ENCODE measurements around the gene PRELP.

The PRELP gene

DNA sequence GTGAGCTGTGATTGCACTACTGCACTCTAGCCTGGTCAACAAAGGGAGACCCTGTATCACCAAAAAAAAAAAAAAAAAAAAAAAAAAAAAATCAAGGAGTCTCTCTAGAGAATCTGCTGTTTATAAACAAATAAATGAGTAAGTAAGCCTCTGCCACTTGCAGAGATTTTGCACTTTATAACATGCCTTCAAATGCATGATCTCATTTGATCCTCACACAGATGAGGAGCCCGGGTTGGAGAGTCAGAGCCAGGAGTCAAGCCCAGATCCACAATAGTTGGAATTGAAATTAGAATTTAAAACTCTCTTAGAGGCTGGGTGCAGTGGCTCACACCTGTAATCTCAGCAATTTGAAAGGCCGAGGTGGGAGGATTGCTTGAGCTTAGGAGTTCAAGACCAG, 4.0 kb downstream of the PRELP start:
- DNase-seq = no peak

DNA sequence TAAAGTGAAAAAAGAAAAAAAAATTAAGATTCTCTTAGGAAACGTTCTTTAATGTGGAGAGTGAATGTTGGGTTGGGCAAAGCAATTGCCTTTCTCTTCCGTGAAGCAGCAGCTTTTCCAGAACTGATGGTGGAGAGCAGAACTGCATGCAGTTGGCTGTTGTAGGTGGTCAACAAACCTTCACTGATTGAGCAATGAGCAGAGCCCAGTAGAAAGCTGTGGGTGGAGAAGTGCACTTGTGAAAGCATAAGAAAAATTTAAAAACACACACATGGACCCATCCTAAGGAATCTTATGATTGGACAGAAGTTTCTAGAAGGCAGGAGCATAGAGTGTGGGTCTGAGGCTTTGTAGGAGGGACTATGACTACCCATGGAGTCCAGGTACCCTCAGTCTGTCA, 4.5 kb downstream of the PRELP start:
- no peak for DNase-seq

DNA sequence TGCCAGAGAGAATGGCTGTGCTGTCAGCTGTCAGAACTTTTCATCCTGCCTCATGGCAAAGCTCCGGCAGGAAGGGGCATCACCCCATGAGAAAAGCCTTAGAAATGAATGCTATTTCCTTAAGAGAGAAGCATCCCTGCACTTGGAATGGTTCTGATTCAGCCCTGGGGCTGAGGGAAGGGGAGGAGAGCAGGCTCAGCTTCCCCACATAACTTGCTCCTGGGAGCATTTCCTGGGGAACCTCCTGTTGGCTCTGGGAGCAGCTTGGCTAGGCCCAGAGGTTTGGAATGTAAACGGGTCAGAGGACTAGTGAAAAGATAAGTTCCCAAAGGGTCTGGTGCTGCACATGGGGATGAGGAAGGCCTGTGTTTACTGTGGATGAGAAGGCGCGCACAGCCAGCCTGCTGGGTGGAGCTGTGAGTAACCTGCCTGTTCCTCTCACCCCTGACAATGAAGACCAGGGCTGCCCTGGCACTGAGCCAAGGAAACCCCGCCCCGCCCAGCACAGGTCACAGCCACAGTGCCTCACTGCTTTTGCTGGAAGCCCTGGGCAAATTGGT, 5.0 kb downstream of the PRELP start:
- DNase-seq = peak; percentile 69

DNA sequence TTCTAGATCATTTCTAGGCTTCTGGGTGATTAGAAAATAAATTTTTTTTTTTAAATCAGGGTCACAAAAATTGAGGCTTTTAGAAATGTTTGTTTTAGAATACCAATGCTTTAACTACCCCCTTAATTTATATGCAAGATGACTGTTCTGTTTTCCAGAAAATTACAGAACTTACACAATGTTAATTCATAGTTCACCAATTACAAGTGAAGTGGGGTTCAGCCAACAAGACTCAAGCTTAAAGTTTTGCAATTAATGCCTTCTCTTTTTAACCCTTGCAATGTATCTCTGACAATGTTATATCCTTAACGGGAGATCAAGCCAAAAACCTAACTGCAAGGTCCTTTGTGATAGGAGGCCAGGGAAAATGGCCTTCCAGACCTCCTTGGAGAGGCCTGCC, 5.6 kb downstream of the PRELP start:
- DNase-seq = no peak

DNA sequence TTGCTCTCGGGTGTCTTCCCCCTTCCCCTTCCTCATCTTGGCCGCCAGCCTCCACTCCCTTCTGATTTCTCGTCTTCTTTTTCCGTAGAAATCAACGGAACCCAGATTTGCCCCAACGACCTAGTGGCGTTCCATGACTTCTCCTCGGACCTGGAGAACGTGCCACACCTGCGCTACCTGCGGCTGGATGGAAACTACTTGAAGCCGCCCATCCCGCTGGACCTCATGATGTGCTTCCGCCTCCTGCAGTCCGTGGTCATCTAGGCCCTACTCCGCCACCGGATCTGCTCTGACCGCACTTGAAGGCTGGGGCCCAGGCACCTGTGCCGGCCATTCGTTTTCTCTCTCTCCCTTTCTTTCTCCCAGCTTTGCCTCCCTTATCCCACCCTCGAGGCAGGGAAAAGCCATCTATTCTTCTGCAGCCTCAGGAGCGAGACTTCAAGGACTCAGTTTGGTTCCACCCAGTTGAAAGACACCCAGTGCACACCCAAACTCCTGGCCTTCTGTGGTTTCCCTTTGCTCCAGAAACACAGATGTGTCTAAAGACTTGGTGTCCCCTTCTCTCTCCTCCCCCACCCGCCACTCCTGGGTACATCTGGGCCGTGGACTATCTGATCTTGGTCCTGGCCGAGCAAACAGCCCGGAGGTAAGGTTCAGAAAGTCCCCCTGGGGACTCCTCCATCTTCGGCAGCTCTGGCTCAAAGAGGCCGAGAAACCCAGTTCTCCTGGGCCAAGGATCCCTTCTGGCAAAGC, 11.2 kb downstream of the PRELP start:
- DNase-seq = no peak

DNA sequence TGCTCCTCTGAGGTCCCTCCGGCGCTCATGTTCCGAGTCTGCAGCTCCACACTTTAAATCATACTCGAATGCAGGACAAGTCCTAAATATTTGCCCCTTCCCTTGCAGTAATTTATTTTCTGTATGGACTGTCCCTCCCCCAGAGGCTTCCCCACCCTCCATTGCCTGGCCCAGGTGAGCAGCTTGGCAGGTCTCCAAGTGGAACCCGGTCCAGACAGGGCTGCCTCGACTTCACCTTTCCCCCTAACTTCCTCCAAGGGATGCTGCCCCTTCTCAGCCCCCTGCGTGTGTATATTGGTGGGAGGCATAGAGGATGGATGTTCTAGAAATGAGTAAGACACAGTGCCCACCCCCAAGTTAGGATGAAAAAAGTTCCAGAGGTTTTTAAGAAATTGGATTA, 12.9 kb downstream of the PRELP start:
- no peak for DNase-seq

DNA sequence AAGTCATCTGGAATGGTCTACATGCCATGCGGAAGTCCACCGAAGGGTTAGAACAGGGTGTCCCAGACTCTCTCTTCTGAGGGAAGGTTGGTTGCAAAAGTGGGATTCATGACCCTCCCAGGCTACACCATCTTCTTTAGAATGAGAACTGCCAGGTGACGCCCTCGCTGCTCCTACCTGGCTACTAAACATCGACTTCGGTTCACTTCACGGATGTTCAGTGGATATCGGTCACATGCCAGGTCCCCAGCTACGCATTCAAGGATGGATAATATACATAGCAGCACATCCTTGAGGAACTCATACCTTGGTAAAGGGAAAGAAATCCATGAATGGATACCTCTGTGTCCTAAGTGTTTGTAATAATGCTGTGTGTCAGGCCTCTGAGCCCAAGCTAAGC, 15.0 kb downstream of the PRELP start:
- DNase-seq = no peak

DNA sequence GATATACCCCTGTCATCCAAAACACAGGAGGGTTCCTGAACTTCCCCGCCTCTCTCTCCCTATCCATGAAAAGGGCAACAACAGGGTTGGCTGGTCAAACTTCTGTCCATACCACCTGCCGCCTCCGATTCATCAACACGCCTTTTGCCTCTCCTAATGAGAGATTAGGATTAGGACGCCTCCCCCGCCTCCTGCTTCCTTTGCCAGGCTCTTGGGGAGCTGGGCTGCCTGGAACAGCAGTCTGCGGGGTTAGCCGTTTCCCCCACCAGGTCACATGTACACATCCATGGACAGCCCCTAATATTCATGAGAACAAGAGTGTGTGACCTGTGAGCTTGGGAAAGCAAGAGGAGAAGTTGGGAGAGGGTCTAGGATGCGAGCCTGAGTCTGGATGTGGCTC, 16.1 kb downstream of the PRELP start:
- DNase-seq = no peak

DNA sequence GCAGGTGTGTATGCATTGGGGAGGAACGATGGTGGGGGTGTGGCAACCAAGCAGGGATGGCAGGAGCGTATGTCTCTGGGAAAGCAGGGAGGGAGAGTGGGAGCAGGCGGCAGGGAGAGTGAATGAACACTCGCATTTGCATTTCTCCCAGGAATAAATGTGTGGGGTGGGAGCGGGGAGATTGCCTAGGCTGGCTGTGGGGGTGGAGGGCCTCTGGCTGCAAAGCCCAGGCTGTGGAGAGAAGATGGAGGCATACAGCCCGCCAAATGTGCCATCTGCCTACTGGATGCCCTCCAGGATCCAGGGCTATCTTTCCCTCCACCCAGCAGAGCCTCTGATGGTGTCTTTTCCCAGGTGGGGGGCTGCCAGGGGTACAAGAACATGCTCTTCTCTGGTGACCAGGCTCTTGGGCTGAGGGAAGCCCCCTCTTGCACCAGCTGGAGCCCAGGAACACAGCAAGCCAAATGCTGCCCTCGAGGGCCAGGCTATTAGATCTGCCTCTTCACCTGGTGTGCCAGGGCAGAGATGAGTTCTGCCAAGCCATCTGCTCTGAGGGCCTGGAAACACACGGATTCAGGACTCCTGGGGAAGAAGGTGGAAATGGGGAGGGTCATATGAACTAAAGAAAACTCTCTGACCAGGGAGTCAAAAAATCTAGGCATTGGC, 16.6 kb downstream of the PRELP start:
- DNase-seq = no peak

DNA sequence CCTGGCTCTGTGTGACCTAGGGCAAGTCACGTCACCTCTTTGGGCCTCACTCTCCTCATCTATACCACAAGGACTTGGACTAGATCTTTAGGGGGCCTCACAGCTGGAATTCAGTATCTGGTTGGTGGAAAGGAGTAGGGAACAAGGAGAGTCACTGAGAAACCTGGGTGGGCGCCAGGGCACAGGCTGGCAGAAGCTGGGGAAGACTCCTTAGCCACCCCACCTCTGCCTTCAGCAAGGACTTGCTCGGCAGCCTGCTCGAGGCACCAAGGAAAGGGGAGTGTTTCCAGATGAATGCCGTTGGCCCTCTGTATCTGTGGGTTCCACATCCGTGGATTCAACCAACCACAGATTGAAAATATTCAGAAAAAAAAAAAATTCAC, 17.1 kb downstream of the PRELP start:
- no peak for DNase-seq

DNA sequence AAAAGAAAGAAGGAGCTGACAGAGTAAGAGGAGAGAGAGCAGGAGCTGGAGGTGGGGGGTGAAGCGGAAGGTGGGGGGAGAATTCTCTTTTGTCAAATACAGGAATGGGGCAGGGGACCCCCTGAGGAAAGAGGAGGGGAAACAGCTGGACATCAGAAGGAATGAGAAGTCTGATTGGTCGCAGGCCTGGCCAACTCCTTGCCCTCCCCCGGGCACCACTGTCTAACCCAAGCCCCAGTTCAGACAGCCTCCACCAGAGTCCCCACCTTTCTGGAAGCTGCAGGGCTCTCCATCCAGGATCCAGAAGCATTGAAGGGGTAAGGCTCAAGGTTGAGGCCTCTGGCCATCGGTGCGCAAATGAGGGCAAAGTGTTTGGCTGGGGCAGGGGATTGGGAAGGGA, 18.3 kb downstream of the PRELP start, which contains the start of gene OPTC:
OPTC (plus strand) TSS at position 253 of the 400 bp plus-strand sequence. CDS start 1,853 bp downstream, outside the sequence.
- no peak for DNase-seq

DNA sequence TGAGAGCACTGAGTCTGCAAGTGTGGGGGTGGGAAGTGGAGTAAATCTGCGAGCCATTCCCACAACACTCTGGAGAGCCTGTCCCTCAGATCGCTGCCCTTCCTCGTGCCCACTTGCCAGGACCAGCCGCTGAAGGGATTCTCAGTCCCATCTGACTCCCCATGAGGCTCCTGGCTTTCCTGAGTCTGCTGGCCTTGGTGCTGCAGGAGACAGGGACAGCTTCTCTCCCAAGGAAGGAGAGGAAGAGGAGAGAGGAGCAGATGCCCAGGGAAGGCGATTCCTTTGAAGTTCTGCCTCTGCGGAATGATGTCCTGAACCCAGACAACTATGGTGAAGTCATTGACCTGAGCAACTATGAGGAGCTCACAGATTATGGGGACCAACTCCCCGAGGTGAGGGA, 20.2 kb downstream of the PRELP start:
- DNase-seq = no peak

DNA sequence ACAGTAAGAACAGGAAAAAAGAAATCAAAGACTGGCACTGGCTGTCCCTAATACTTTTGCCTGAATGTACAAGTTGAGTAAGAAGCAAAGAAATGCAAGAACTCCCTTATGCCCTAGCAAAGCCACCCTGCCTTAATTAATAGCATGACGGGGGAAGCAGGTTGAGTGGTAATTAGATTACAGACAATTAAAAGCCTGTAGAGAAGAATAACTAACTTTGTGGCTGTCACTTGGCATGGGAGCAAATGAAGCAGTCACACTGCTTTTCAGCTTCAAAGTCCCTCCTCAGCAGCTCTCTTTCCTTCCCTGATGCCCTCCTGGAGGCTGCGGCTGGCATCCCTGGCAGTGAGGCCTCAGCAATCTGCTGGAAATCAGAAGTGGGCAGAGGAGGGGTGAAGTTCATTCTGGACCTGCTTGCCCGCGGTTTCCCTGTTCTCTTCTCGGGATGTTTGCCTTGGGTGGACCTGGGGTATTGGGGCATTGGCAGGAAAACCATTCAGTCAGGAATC, 21.7 kb downstream of the PRELP start:
- no peak for DNase-seq

DNA sequence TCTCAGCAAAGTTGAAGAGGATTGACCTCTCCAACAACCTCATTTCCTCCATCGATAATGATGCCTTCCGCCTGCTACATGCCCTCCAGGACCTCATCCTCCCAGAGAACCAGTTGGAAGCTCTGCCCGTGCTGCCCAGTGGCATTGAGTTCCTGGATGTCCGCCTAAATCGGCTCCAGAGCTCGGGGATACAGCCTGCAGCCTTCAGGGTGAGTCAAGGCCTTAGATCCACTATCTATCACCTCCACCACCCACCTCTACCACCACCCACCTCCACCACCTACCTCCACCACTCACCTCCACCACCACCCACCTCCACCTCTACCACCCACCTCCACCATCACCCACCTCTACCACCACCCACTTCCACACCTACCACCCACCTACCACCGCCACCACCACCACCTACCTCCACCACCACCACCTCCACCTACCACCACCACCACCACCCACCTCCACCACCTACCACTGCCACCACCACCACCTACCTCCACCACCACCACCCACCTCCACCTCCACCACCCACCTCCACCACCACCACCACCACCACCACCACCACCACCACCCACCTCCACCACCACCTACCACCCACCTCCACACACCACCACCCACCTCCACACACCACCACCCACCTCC, 24.2 kb downstream of the PRELP start:
- DNase-seq = no peak

DNA sequence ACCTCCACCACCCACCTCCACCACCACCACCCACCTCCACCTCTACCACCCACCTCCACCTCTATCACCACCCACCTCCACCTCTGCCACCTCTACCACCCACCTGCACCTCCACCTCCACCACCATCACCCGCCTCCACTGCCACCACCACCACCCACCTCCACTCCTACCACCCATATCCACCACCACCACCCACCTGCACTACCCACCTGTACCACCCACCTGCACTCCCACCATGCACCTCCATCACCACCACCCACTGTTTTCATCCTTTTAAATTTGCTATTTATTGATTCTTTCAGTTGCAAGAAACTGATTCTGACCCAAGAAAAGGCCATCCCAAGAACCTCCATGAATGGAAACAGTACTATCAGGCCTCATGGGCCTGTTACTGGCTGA, 24.7 kb downstream of the PRELP start:
- no peak for DNase-seq

DNA sequence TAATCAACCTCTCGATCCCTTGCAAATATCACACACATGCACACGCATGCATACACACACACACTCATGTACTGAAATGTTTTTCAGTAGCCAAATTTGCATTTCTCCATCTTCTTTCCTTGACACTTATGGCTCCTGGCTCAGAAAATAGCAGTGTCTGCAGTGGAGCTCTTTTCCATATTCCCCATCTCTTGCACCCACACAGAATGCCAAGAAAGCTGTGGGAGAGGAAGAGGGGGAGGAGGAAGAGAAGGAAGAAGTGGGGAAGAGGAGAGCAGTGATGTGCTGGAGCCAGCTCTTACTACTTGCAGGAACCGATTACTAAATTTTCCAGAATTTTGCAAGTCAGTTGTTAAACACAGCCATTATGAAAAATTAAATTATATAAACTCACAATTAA, 28.2 kb downstream of the PRELP start:
- no peak for DNase-seq

DNA sequence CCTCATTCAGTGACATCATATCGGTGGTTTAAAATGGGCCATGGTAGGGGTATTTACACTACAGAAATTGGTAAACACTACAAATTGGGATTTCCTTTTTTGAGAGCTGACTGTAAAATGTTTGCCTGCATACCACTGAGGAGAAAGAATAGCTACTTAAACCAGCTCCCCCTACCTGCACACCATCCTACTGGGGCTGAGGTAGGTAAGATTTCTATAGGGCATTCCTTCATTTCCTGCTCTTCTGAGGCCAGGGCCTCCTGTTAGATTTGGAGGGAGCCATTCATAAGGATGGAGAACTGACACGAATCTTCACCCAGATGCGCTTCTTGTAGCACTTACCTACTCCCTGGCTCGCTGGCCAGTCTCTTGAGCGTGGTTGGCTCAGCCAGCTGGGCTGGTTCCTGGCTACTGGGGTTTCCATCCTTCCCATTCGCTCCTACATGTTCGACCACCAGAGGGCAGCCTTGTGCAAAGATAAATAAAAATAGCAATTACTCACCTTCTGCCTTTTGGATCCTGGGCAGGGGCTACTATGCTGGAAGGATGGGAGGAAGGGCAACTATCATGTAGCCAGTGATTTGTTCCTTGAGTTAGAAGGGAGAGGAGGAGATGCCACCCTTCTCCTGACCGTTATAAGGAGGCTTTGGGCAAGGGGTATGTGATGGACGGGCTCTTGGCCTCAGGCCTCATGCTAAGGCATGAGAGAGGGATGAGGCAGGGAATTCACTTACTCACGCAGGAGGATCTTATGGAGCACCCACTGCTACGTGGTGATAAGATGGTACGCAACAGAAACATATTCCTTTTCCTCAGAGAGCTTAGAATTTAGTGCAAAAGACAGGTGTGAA, 29.0 kb downstream of the PRELP start:
- peak; percentile 88 for DNase-seq

DNA sequence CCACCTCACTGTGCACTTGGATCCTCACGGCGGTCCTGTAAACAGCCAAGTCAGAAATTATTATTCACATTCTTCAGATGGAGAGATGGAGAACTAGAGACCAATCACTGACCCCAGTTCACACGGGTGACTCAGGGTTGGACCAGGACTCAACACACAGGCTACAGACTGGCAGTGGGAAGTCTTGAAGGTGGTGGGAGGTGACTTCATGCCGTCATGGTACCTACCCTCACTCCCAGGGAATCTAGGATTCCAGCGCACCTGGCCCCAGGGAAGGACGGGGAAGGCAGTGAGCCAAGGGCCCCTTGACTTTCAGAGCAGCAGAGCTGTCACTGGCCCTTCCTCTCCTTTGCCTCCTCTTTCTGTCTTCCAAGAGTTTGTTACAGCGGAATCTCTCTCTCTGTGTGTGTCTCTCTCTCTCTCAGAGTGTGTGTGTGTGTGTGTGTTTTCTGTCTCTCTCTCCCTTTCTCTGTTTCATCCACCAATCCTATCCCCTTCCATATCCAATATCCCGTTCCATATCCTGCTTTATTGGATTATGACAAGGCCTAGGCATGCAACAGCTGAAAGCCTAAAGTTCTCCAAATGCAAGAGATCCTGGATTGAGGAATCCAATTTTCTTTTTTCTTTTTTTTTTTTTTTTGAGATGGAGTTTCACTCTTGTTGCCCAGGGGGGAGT, 30.1 kb downstream of the PRELP start:
- DNase-seq = no peak

DNA sequence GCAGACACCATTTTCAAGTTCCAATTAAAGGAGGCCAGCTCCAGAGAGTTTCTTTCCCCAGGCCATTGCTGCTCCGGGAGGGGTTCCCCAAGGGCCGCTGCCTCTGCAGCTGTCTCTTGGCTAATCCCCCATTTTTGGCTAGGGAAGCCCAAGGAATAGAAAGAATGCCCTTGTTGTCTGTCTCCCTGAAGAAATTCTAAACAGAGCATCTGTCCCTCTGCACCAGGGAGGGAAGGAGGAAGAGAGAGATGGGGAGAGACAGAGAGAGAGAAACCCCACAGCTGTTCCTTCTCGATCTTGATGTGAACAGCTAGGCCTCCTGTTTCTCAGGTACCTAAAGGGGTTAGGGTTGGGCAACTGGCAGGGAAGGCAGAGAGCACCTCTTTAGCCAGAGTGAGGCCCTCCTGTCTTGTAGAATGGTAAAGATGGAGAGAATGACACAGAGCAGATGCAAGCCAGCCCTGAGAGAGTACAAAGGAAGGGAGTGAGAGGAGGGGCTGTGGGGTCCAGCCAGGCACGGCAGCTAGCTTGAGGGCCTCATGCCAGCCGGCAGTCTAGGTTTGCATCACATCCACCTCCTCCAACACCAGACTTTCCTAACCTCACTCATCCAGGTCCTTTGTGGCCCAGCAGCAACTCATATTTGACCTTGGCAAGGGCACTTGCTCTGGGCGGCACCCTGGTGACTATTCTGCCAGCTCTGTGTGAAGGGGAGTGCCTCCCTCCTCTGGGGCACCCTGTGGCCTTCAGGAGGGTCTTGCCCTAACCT, 31.4 kb downstream of the PRELP start:
- no peak for DNase-seq

DNA sequence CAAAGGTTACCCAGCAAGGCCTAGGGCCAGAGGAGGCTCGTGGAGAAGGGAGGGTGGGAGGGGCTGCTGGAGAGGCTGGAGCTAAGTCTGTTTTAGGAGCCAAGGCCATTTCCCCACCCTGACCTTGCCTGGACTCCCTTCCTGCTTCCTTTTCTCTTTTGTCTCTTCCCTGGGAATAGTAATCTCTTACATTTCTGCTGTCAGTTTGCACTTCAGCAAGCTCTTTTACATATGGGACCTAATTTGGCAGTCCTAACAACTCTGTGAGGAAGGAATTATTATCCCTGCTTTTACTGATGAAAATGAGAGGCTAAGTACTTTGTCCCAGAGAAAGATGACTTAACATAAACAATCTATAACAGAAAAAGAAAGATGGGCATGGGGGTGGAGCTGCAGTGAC, 32.2 kb downstream of the PRELP start:
- DNase-seq = no peak

DNA sequence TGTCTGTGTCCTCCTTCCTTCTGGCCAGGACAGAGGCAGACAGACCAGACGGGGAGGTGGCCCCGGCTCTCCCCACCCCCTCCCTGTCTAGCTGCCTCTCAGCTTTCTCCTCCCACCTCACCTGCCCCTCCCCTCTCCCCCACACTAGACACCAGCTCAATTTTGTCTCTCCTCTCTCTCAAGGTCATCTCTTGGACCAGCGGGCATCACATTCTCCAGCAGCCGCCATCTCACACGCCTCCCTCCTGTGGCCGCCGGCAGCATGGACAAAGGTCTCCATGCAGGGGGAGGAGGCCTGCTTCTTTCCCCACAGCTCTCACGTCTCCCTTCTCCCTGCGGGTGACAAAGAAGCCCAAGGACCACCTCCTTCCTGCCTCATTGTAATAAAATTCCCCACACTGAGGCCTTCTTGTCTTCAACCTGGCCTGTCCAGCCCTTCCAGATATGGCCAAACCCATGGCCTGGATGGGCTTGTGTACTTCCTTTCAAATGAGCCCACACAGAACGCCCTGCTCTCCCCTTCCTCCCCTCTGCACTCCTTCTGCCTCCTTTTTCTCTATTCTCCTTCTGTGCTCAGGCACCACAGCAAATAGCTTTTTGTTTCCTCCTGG, 33.0 kb downstream of the PRELP start:
- DNase-seq = no peak
